Suprapubic skin (tissue), 4 donors: Measurements from ENCODE around the gene HOMER1. TPM values are rescaled to one million over a fixed set of nuclear protein-coding genes. Genes with fewer than 3 reads are reported as not detected.

Source experiments
- DNase-seq, 2 donors: peaks; one replicate each; pipeline ENCODE4 v3.0.0-alpha.2; 2019; ENCODE audit warnings: low spot score in 2 of 2
- H3K27ac ChIP-seq: fragments of 200-600 bp; sonication (generic); one replicate; pipeline ENCODE4 v1.5.1; 2019
- H3K27me3 ChIP-seq: fragments of 200-600 bp; sonication (generic); one replicate; pipeline ENCODE4 v1.5.1; 2019
- H3K36me3 ChIP-seq: fragments of 200-600 bp; sonication (generic); one replicate; pipeline ENCODE4 v1.5.1; 2019
- H3K4me1 ChIP-seq: fragments of 200-600 bp; sonication (generic); one replicate; pipeline ENCODE4 v1.5.1; 2019
- H3K4me3 ChIP-seq: fragments of 200-600 bp; sonication (generic); one replicate; pipeline ENCODE4 v1.5.1; 2019; ENCODE audit warnings: mild to moderate bottlenecking
- H3K9me3 ChIP-seq: fragments of 200-600 bp; sonication (generic); one replicate; pipeline ENCODE4 v1.5.1; 2019
- EP300 ChIP-seq: sonication (generic); formaldehyde crosslinking; IDR thresholded peaks from one replicate; pipeline ENCODE4 v1.6.1; 2017; ENCODE audit warnings: antibody characterized with exemption
- POLR2A ChIP-seq, 2 donors: fragments of 450-650 bp; IDR thresholded peaks; one replicate each; pipeline ENCODE4 v1.6.1; 2017; ENCODE audit warnings: antibody characterized with exemption in 2 of 2, mild to moderate bottlenecking in 2 of 2, moderate library complexity in 2 of 2
- POLR2AphosphoS5 ChIP-seq, 3 donors: sonication (generic); formaldehyde crosslinking; IDR thresholded peaks; one replicate each; pipeline ENCODE4 v1.6.1; 2017; ENCODE audit warnings: antibody characterized with exemption in 3 of 3
- WGBS: methylation state at CpG from one replicate; pipeline ENCODE4 v1.1.5; 2018; 5-methylcytosine and 5-hydroxymethylcytosine counted together
- total RNA-seq, 4 donors: library from RNA; depleted of rRNA; stranded (reverse); fragments of >200 nt; gene quantifications; one replicate each; pipeline ENCODE4 v1.1.0, GENCODE V29; 2016
- TF ChIP-seq, protein P1 (sequence below), 2 donors: fragments of 200-600 bp in 1 of 2; fragments of 450-650 bp in 1 of 2; sonication (generic) in 1 of 2; IDR thresholded peaks; one replicate each; pipeline ENCODE4 v1.5.1; 2016 to 2019; ENCODE audit warnings: antibody characterized with exemption in 2 of 2, mild to moderate bottlenecking in 1 of 2, moderate library complexity in 1 of 2

HOMER1 gene
- total RNA-seq, 4 donors from 2014 or later: 6.0 to 7.5 (median 7.0) TPM

GRCh38 chr5:79508794-79509193, 5.1 kb downstream of the HOMER1 start:
- peaks cover 33% of the 10 kb centered on the region for H3K4me1 ChIP-seq
- no peak overlapping the region for H3K27ac ChIP-seq
- TF ChIP-seq, protein P1, sequence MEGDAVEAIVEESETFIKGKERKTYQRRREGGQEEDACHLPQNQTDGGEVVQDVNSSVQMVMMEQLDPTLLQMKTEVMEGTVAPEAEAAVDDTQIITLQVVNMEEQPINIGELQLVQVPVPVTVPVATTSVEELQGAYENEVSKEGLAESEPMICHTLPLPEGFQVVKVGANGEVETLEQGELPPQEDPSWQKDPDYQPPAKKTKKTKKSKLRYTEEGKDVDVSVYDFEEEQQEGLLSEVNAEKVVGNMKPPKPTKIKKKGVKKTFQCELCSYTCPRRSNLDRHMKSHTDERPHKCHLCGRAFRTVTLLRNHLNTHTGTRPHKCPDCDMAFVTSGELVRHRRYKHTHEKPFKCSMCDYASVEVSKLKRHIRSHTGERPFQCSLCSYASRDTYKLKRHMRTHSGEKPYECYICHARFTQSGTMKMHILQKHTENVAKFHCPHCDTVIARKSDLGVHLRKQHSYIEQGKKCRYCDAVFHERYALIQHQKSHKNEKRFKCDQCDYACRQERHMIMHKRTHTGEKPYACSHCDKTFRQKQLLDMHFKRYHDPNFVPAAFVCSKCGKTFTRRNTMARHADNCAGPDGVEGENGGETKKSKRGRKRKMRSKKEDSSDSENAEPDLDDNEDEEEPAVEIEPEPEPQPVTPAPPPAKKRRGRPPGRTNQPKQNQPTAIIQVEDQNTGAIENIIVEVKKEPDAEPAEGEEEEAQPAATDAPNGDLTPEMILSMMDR (IDR thresholded peaks at IDR 0.05): no peak
- TF ChIP-seq POLR2AphosphoS5 (IDR thresholded peaks at IDR 0.05): no peak
- TF ChIP-seq EP300: no peak
- TF ChIP-seq POLR2A (IDR thresholded peaks at IDR 0.05): no peak
- H3K9me3 ChIP-seq: no peaks in the 10 kb centered on the region
- H3K4me3 ChIP-seq: no peak overlapping the region
- DNase-seq: no peak
- WGBS: 95% methylated on average over 2 of the region's 2 CpGs
- peaks cover 4% of the 10 kb centered on the region for H3K27me3 ChIP-seq
- H3K36me3 ChIP-seq: no peaks in the 10 kb centered on the region

DNA sequence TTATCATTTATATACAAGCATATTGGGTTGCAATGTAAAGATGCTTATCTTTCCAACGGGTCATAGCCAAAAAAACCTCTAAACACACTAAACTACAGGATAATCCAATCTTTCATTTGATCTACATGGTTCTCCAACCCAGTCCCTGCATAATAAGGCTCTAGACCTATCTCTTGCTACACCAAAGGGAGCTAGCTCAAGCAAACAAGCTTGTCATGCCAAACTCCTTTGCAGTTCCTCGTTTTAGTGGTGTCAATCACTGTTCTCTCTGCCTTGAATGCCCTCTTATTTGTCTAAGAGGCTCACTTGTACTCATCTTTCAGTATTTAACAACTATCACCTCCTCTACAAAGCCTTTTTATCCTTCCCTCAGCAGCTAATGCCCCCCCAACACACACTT, 5.6 kb downstream of the HOMER1 start:
- H3K27me3 ChIP-seq: peaks cover 4% of the 10 kb centered on the region
- no peaks in the 10 kb centered on the region for H3K9me3 ChIP-seq
- H3K27ac ChIP-seq: no peak overlapping the region
- H3K36me3 ChIP-seq: no peaks in the 10 kb centered on the region
- WGBS: 40% methylated on average over 2 of the region's 2 CpGs
- H3K4me1 ChIP-seq: peaks cover 28% of the 10 kb centered on the region
- no peak for DNase-seq
- H3K4me3 ChIP-seq: no peak overlapping the region
- TF ChIP-seq POLR2A (IDR thresholded peaks at IDR 0.05) (no peak), POLR2AphosphoS5 (IDR thresholded peaks at IDR 0.05) (no peak), EP300 (no peak)
- TF ChIP-seq, protein P1 (IDR thresholded peaks at IDR 0.05): no peak

GRCh38 chr5:79507251-79508205, 6.4 kb downstream of the HOMER1 start:
- H3K4me3 ChIP-seq: no peak overlapping the region
- TF ChIP-seq POLR2AphosphoS5 (IDR thresholded peaks at IDR 0.05) (no peak), EP300 (no peak), POLR2A (IDR thresholded peaks at IDR 0.05) (no peak)
- TF ChIP-seq, protein P1 (IDR thresholded peaks at IDR 0.05): no peak
- DNase-seq: no peak
- no peak overlapping the region for H3K27ac ChIP-seq
- H3K27me3 ChIP-seq: peaks cover 4% of the 10 kb centered on the region
- 78% methylated on average over 6 of the region's 6 CpGs for WGBS
- no peaks in the 10 kb centered on the region for H3K9me3 ChIP-seq
- H3K4me1 ChIP-seq: peaks cover 20% of the 10 kb centered on the region
- no peaks in the 10 kb centered on the region for H3K36me3 ChIP-seq

DNA sequence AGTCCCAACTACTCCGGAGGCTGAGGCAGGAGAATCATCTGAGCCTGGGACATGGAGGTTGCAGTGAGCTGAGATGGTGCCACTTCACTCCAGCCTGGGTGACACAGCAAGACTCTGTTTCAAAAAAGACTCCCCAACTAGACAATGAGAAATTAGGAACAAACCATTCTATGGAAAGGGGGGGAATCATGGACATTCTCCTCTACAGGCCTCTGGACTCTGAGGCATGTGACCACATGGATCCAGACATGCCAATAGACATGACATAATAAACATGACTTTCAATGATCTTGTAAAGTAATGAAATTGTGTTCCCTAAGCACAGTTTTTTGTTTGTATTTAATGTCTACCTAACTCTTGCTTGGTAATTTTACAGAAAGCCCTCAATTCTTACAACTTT, 8.8 kb downstream of the HOMER1 start:
- no peaks in the 10 kb centered on the region for H3K9me3 ChIP-seq
- no peak for TF ChIP-seq POLR2A (IDR thresholded peaks at IDR 0.05)
- no peaks in the 10 kb centered on the region for H3K27me3 ChIP-seq
- WGBS: 100% methylated on average over 1 of the region's 1 CpG
- no peak overlapping the region for H3K27ac ChIP-seq
- no peak overlapping the region for H3K4me3 ChIP-seq
- H3K36me3 ChIP-seq: no peaks in the 10 kb centered on the region
- DNase-seq: no peak
- peaks cover 2% of the 10 kb centered on the region for H3K4me1 ChIP-seq

DNA sequence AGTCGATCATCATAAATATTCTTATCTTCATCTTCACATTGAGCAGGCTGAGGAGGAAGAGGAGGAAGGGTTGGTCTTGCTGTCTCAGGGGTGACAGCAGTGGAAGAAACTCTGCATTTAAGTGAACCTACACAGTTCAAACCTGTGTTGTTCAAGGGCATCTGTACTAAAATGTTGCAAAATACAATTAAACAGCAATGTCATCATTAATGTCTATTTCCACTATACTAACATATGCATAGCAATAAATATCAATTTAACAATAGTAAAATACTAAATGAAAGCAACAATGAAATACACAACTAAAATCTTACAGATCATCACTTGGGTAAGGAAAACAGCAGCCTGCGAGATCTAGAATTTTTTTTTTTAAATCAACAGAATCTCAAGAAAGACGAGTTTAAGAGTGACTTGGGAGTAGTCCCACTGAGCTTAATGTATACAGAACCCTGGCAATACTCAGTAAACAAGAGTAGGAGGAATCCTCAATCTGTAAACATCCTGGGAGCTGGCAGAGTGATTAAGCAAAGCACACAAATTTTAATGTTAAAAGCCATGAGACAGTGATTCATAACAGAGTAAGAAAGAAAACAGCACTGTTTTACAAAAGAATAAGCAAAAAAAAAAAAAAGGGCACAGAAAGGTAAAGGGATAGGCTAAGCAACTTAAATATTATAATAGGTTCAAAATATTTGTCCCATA, 10.0 kb downstream of the HOMER1 start:
- WGBS: 76% methylated on average over 3 of the region's 3 CpGs
- Histone ChIP-seq H3K9me3 (no peaks in the 10 kb centered on the region), H3K27me3 (no peaks in the 10 kb centered on the region), H3K4me1 (no peaks in the 10 kb centered on the region), H3K4me3 (no peak overlapping the region), H3K27ac (no peak overlapping the region), H3K36me3 (no peaks in the 10 kb centered on the region)
- DNase-seq: no peak
- TF ChIP-seq EP300: no peak
- TF ChIP-seq, protein P1 (IDR thresholded peaks at IDR 0.05): no peak
- no peak for TF ChIP-seq POLR2AphosphoS5 (IDR thresholded peaks at IDR 0.05)
- TF ChIP-seq POLR2A (IDR thresholded peaks at IDR 0.05): no peak
